ENCODE data around the gene PRSS16.

Gene PRSS16

GRCh38 chr6:27283279-27283678 is 35.8 kb downstream of the PRSS16 start:
- no peak overlapping the region for H3K4me2 ChIP-seq (ENCODE audit: low read length)
- no peaks in the 10 kb centered on the region for H3K79me2 ChIP-seq (ENCODE audit: insufficient read depth, low read length)
- H3K9me3 ChIP-seq (ENCODE audit: low read length) = no peaks in the 10 kb centered on the region

DNA sequence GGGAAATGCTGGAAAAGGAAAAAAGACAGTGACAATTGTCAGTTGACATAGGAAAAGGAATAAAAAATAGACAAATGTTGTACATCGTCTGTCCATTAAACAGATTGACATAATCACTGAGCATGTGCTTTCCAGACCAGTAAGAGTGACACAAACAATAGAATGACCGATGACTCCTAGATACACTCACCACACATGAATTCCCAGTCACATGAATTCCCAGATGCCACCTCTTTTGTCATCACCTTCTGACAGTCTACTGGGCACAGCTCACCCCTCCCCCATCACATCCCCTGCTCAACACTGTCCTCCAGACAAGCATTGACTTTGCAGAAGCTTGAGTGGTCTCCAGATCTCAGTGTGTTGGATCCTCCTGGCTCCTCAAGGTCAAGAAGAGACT is 38.6 kb downstream of the PRSS16 start:
- Histone ChIP-seq H3K9ac (ENCODE audit: low read length) (no peak overlapping the region), H3K9me3 (ENCODE audit: low read length) (no peaks in the 10 kb centered on the region), H3K4me1 (ENCODE audit: insufficient read depth, low read length, severe bottlenecking) (no peaks in the 10 kb centered on the region), H3K9me2 (ENCODE audit: low read depth, low read length) (no peaks in the 10 kb centered on the region), H2AFZ (ENCODE audit: low read length) (no peak overlapping the region), H3K27me3 (ENCODE audit: insufficient read depth, low read length) (no peaks in the 10 kb centered on the region), H3K4me3 (ENCODE audit: low read depth, low read length, poor library complexity, severe bottlenecking) (no peak overlapping the region), H3K4me2 (ENCODE audit: low read length) (no peak overlapping the region), H3K27ac (ENCODE audit: low read depth, low read length, poor library complexity, severe bottlenecking) (no peak overlapping the region), H3K79me2 (ENCODE audit: insufficient read depth, low read length) (no peaks in the 10 kb centered on the region), H3F3A (ENCODE audit: insufficient read depth, low read length) (no peaks in the 10 kb centered on the region), H4K20me1 (ENCODE audit: insufficient read depth, low read length) (no peaks in the 10 kb centered on the region), H3K36me3 (ENCODE audit: insufficient read depth, low read length) (no peaks in the 10 kb centered on the region)
- TF ChIP-seq CTCF (IDR thresholded peaks at IDR 0.05; ENCODE audit: low read length) (no peak), EZH2 (IDR thresholded peaks at IDR 0.05; ENCODE audit: borderline replicate concordance, low read length) (no peak)

More at GRCh38 chr6:27283279-27283678, 35.8 kb downstream of the PRSS16 start:
- Histone ChIP-seq H3K4me1 (ENCODE audit: insufficient read depth, low read length, severe bottlenecking) (no peaks in the 10 kb centered on the region), H3K9me2 (ENCODE audit: low read depth, low read length) (no peaks in the 10 kb centered on the region), H3K27me3 (ENCODE audit: insufficient read depth, low read length) (no peaks in the 10 kb centered on the region), H2AFZ (ENCODE audit: low read length) (no peak overlapping the region), H3K27ac (ENCODE audit: low read depth, low read length, poor library complexity, severe bottlenecking) (no peak overlapping the region), H3K9ac (ENCODE audit: low read length) (no peak overlapping the region), H3K36me3 (ENCODE audit: insufficient read depth, low read length) (no peaks in the 10 kb centered on the region), H3K4me3 (ENCODE audit: low read depth, low read length, poor library complexity, severe bottlenecking) (no peak overlapping the region), H4K20me1 (ENCODE audit: insufficient read depth, low read length) (no peaks in the 10 kb centered on the region), H3F3A (ENCODE audit: insufficient read depth, low read length) (no peaks in the 10 kb centered on the region)
- TF ChIP-seq CTCF (IDR thresholded peaks at IDR 0.05; ENCODE audit: low read length) (no peak), EZH2 (IDR thresholded peaks at IDR 0.05; ENCODE audit: borderline replicate concordance, low read length) (no peak)

- no peak overlapping the region for H3K4me2 ChIP-seq (ENCODE audit: low read length)
- no peaks in the 10 kb centered on the region for H3K9me3 ChIP-seq (ENCODE audit: low read length)
Observed at GRCh38 chr6:27287751-27288135, 40.2 kb downstream of the PRSS16 start.

More at GRCh38 chr6:27287751-27288135, 40.2 kb downstream of the PRSS16 start:
- Histone ChIP-seq H2AFZ (ENCODE audit: low read length) (no peak overlapping the region), H3K9me2 (ENCODE audit: low read depth, low read length) (no peaks in the 10 kb centered on the region), H3K36me3 (ENCODE audit: insufficient read depth, low read length) (no peaks in the 10 kb centered on the region), H3K27ac (ENCODE audit: low read depth, low read length, poor library complexity, severe bottlenecking) (no peak overlapping the region), H3K4me1 (ENCODE audit: insufficient read depth, low read length, severe bottlenecking) (no peaks in the 10 kb centered on the region), H3K4me3 (ENCODE audit: low read depth, low read length, poor library complexity, severe bottlenecking) (no peak overlapping the region), H3K27me3 (ENCODE audit: insufficient read depth, low read length) (no peaks in the 10 kb centered on the region), H4K20me1 (ENCODE audit: insufficient read depth, low read length) (no peaks in the 10 kb centered on the region), H3K79me2 (ENCODE audit: insufficient read depth, low read length) (no peaks in the 10 kb centered on the region), H3F3A (ENCODE audit: insufficient read depth, low read length) (no peaks in the 10 kb centered on the region), H3K9ac (ENCODE audit: low read length) (no peak overlapping the region)
- TF ChIP-seq CTCF (IDR thresholded peaks at IDR 0.05; ENCODE audit: low read length) = no peak
- no peak for TF ChIP-seq EZH2 (IDR thresholded peaks at IDR 0.05; ENCODE audit: borderline replicate concordance, low read length)
